CD4-positive, CD25-positive, alpha-beta regulatory T cell (primary cell): ENCODE data around the gene MESP1. TPM values are rescaled to one million over a fixed set of nuclear protein-coding genes. Genes with fewer than 3 reads are reported as not detected.

Experiments
- ATAC-seq, 2 donors: fragments of 150-1000 bp; cut with Tn5 transposase; one replicate each; pipeline ENCODE4 v1.10.0; 2021; ENCODE audit warnings: low read depth in 2 of 2, moderate number of reproducible peaks in 2 of 2, moderate library complexity in 1 of 2
- DNase-seq, 3 donors: peaks; one replicate each; pipeline versions ENCODE4 v3.0.0 to v3.0.0-alpha.2; 2012 to 2022; ENCODE audit warnings: mixed read lengths in 1 of 3
- H3K27ac ChIP-seq: one replicate; pipeline ENCODE4 v1.7.0; 2013; ENCODE audit warnings: mild to moderate bottlenecking, low read length; ENCODE audit not compliant: insufficient read depth, poor library complexity, severe bottlenecking
- H3K27me3 ChIP-seq: one replicate; pipeline ENCODE4 v1.7.0; 2013; ENCODE audit warnings: low read length; ENCODE audit not compliant: control insufficient read depth, insufficient read depth
- H3K36me3 ChIP-seq: one replicate; pipeline ENCODE4 v1.7.0; 2013; ENCODE audit warnings: mild to moderate bottlenecking, low read length, moderate library complexity; ENCODE audit not compliant: control insufficient read depth, insufficient read depth
- H3K4me1 ChIP-seq: 2 replicates; pipeline ENCODE4 v1.7.0; 2013; ENCODE audit warnings: mild to moderate bottlenecking, low read length; ENCODE audit not compliant: insufficient read depth, control insufficient read depth, poor library complexity, severe bottlenecking
- H3K4me3 ChIP-seq: one replicate; pipeline ENCODE4 v1.7.0; 2013; ENCODE audit warnings: low read depth, mild to moderate bottlenecking, low read length, moderate library complexity
- H3K9me3 ChIP-seq, 2 experiments: 1 replicate in 1 of 2; 2 replicates in 1 of 2; pipeline ENCODE4 v1.7.0; 2013; ENCODE audit warnings: low read length in 2 of 2, mild to moderate bottlenecking in 1 of 2, moderate library complexity in 1 of 2; ENCODE audit not compliant: control insufficient read depth in 2 of 2
- H3K27ac Mint-ChIP-seq, 3 donors: one replicate each; pipeline ENCODE4 v1.8.0; 2020 to 2022; ENCODE audit warnings: mild to moderate bottlenecking in 3 of 3, mixed read lengths in 3 of 3, moderate library complexity in 2 of 3
- H3K27me3 Mint-ChIP-seq: one replicate; pipeline ENCODE4 v1.8.0; 2022; ENCODE audit warnings: mild to moderate bottlenecking, mixed read lengths
- H3K36me3 Mint-ChIP-seq: one replicate; pipeline ENCODE4 v1.8.0; 2020; ENCODE audit warnings: mixed read lengths
- H3K4me1 Mint-ChIP-seq, 4 donors: one replicate each; pipeline ENCODE4 v1.8.0; 2020 to 2022; ENCODE audit warnings: mixed read lengths in 4 of 4, mild to moderate bottlenecking in 1 of 4
- H3K4me3 Mint-ChIP-seq, 4 donors: one replicate each; pipeline ENCODE4 v1.8.0; 2020 to 2022; ENCODE audit warnings: mild to moderate bottlenecking in 4 of 4, mixed read lengths in 4 of 4, moderate library complexity in 3 of 4
- H3K9me3 Mint-ChIP-seq, 7 donors: one replicate each; pipeline ENCODE4 v1.8.0; 2020 to 2022; ENCODE audit warnings: mixed read lengths in 7 of 7, mild to moderate bottlenecking in 3 of 7, moderate library complexity in 2 of 7
- polyA plus RNA-seq, 4 donors: library from polyadenylated mRNA; unstranded; fragments of 300-500 nt; fragmentation: Illumina TruSeq; gene quantifications; one replicate each; pipeline ENCODE4 v1.2.3, GENCODE V29; 2021
- total RNA-seq: library from RNA; stranded (reverse); gene quantifications from one replicate; pipeline ENCODE4 v1.2.3, GENCODE V29; 2022

MESP1 gene
- total and polyA plus RNA-seq, 5 donors from 2014 or later = 0.20 to 1.9 (median 0.37) TPM

- Mint-ChIP-seq H3K27ac (no peak overlapping the region), H3K4me3 (peak overlapping the region in 1 of 4 donors; percentile 21), H3K36me3 (no peaks in the 10 kb centered on the region), H3K4me1 (peaks cover 0 to 6% (median 4%) of the 10 kb centered on the region in 4 donors), H3K9me3 (peaks cover 0 to 1% (median 0%) of the 10 kb centered on the region in 7 donors), H3K27me3 (peaks cover 38% of the 10 kb centered on the region)
- ATAC-seq (no peak), DNase-seq (no peak)
- H3K9me3 ChIP-seq = no peaks in the 10 kb centered on the region
- no peak overlapping the region for H3K4me3 ChIP-seq
- no peaks in the 10 kb centered on the region for H3K36me3 ChIP-seq
- no peaks in the 10 kb centered on the region for H3K27me3 ChIP-seq
- H3K27ac ChIP-seq = no peak overlapping the region
- peaks cover 13% of the 10 kb centered on the region for H3K4me1 ChIP-seq
These were observed 27.8 kb upstream of the MESP1 start for GRCh38 chr15:89778861-89779260.

GRCh38 chr15:89777782-89778380, 26.8 kb upstream of the MESP1 start:
- no peaks in the 10 kb centered on the region for H3K36me3 ChIP-seq
- peaks cover 0 to 6% (median 4%) of the 10 kb centered on the region in 4 donors for H3K4me1 Mint-ChIP-seq
- no peaks in the 10 kb centered on the region for H3K27me3 ChIP-seq
- peaks cover 0 to 1% (median 0%) of the 10 kb centered on the region in 7 donors for H3K9me3 Mint-ChIP-seq
- peaks cover 13% of the 10 kb centered on the region for H3K4me1 ChIP-seq
- no peak overlapping the region for H3K27ac ChIP-seq
- H3K4me3 ChIP-seq = no peak overlapping the region
- peaks cover 38% of the 10 kb centered on the region for H3K27me3 Mint-ChIP-seq
- no peak for DNase-seq
- no peaks in the 10 kb centered on the region for H3K36me3 Mint-ChIP-seq
- no peak for ATAC-seq
- H3K27ac Mint-ChIP-seq = no peak overlapping the region
- no peaks in the 10 kb centered on the region for H3K9me3 ChIP-seq
- peak overlapping the region in 3 of 4 donors; percentile 33 to 54 (median 46) for H3K4me3 Mint-ChIP-seq

GRCh38 chr15:89777073-89777751, 26.2 kb upstream of the MESP1 start:
- peaks cover 38% of the 10 kb centered on the region for H3K27me3 Mint-ChIP-seq
- no peak for DNase-seq
- ATAC-seq = no peak

GRCh38 chr15:89776274-89777072, 25.4 kb upstream of the MESP1 start, which contains the start of gene MESP2:
Gene MESP2, plus strand, starts transcription at chr15:89776332. Its CDS starts 26 bp downstream, at chr15:89776358.
- ATAC-seq (peak; percentile 30 to 34), DNase-seq (peak; percentile 16 to 44 (median 20))
- Histone ChIP-seq H3K9me3 (no peaks in the 10 kb centered on the region), H3K27ac (no peak within 1 kb of the TSS), H3K4me3 (no peak within 1 kb of the TSS), H3K36me3 (no peaks in the 10 kb centered on the region), H3K4me1 (peaks cover 13% of the 10 kb centered on the region), H3K27me3 (no peaks in the 10 kb centered on the region)
- Mint-ChIP-seq H3K27ac (no peak within 1 kb of the TSS), H3K4me1 (peaks cover 0 to 6% (median 4%) of the 10 kb centered on the region in 4 donors), H3K4me3 (peak within 1 kb of the TSS in 3 of 4 donors; percentile 46 to 54 (median 52)), H3K9me3 (peaks cover 0 to 1% (median 0%) of the 10 kb centered on the region in 7 donors), H3K27me3 (peaks cover 38% of the 10 kb centered on the region), H3K36me3 (no peaks in the 10 kb centered on the region)

More at GRCh38 chr15:89777073-89777751, 26.2 kb upstream of the MESP1 start:
- H3K27me3 ChIP-seq = no peaks in the 10 kb centered on the region
- peaks cover 0 to 6% (median 4%) of the 10 kb centered on the region in 4 donors for H3K4me1 Mint-ChIP-seq
- H3K4me1 ChIP-seq = peaks cover 13% of the 10 kb centered on the region
- H3K36me3 Mint-ChIP-seq = no peaks in the 10 kb centered on the region
- no peaks in the 10 kb centered on the region for H3K9me3 ChIP-seq
- H3K4me3 Mint-ChIP-seq = peak overlapping the region in 3 of 4 donors; percentile 33 to 54 (median 46)
- peaks cover 0 to 1% (median 0%) of the 10 kb centered on the region in 7 donors for H3K9me3 Mint-ChIP-seq
- H3K27ac Mint-ChIP-seq = no peak overlapping the region
- no peak overlapping the region for H3K27ac ChIP-seq
- no peak overlapping the region for H3K4me3 ChIP-seq
- H3K36me3 ChIP-seq = no peaks in the 10 kb centered on the region

GRCh38 chr15:89775815-89776214, 24.8 kb upstream of the MESP1 start:
- no peak overlapping the region for H3K4me3 ChIP-seq
- peaks cover 0 to 6% (median 3%) of the 10 kb centered on the region in 4 donors for H3K4me1 Mint-ChIP-seq
- no peaks in the 10 kb centered on the region for H3K9me3 ChIP-seq
- ATAC-seq (no peak), DNase-seq (no peak)
- no peaks in the 10 kb centered on the region for H3K36me3 ChIP-seq
- H3K27me3 Mint-ChIP-seq = peaks cover 38% of the 10 kb centered on the region
- no peak overlapping the region for H3K27ac ChIP-seq
- H3K36me3 Mint-ChIP-seq = no peaks in the 10 kb centered on the region
- H3K4me1 ChIP-seq = peaks cover 13% of the 10 kb centered on the region
- H3K27me3 ChIP-seq = no peaks in the 10 kb centered on the region
- no peak overlapping the region for H3K27ac Mint-ChIP-seq
- H3K4me3 Mint-ChIP-seq = no peak overlapping the region
- H3K9me3 Mint-ChIP-seq = peaks cover 0 to 1% (median 0%) of the 10 kb centered on the region in 7 donors

- no peak overlapping the region for H3K27ac ChIP-seq
- Mint-ChIP-seq H3K27me3 (peaks cover 37% of the 10 kb centered on the region), H3K4me3 (no peak overlapping the region), H3K4me1 (peaks cover 0 to 6% (median 2%) of the 10 kb centered on the region in 4 donors), H3K27ac (no peak overlapping the region), H3K9me3 (no peaks in the 10 kb centered on the region), H3K36me3 (no peaks in the 10 kb centered on the region)
- no peaks in the 10 kb centered on the region for H3K36me3 ChIP-seq
- no peaks in the 10 kb centered on the region for H3K27me3 ChIP-seq
- no peak overlapping the region for H3K4me3 ChIP-seq
- DNase-seq = no peak
- H3K4me1 ChIP-seq = peaks cover 13% of the 10 kb centered on the region
- H3K9me3 ChIP-seq = no peaks in the 10 kb centered on the region
- no peak for ATAC-seq
These were observed 23.4 kb upstream of the MESP1 start for GRCh38 chr15:89774492-89774891.

- no peak overlapping the region for H3K4me3 Mint-ChIP-seq
- ATAC-seq = no peak
- H3K4me3 ChIP-seq = no peak overlapping the region
- H3K4me1 Mint-ChIP-seq = peaks cover 0 to 6% (median 2%) of the 10 kb centered on the region in 4 donors
- peaks cover 13% of the 10 kb centered on the region for H3K4me1 ChIP-seq
- H3K36me3 ChIP-seq = no peaks in the 10 kb centered on the region
- H3K9me3 Mint-ChIP-seq = no peaks in the 10 kb centered on the region
- no peak overlapping the region for H3K27ac Mint-ChIP-seq
- no peaks in the 10 kb centered on the region for H3K9me3 ChIP-seq
- H3K36me3 Mint-ChIP-seq = no peaks in the 10 kb centered on the region
- H3K27ac ChIP-seq = no peak overlapping the region
- H3K27me3 ChIP-seq = no peaks in the 10 kb centered on the region
- peaks cover 25% of the 10 kb centered on the region for H3K27me3 Mint-ChIP-seq
- DNase-seq = no peak
These were observed 22.0 kb upstream of the MESP1 start for GRCh38 chr15:89772932-89773583.
